ENCODE data around the gene SETDB2. TPM values are rescaled to one million over a fixed set of nuclear protein-coding genes. Genes with fewer than 3 reads are reported as not detected.

The SETDB2 gene
- polyA plus RNA-seq, 3 donors: 4.8 to 6.8 (median 6.4) TPM

DNA sequence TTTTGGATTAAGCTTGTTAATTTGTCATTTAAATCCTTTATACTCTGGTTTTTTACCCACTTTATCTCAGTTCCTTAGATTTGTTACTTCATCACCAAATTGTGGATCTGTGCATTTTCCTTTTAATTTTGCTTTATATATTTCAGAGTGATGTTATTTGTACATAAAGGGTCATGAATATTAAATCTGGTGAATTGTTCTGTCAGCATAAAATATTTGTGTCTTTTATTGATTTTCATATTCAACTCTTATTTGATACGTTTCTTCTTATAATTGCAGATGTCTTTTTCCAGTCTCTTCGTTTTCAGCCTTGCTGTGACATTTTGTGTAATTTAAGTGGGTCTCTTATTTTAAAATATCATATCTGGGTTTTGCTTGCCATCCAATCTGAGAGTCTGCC is 4.7 kb downstream of the SETDB2 start:
- Mint-ChIP-seq H3K27me3 (ENCODE audit: low read depth in 3 of 3) (peaks cover 0 to 1% (median 0%) of the 10 kb centered on the region in 3 donors), H3K27ac (no peak overlapping the region), H3K4me1 (peaks cover 38% of the 10 kb centered on the region), H3K36me3 (peaks cover 18 to 20% of the 10 kb centered on the region in 2 donors), H3K9me3 (peaks cover 0 to 1% (median 0%) of the 10 kb centered on the region in 7 donors), H3K4me3 (no peak overlapping the region)
- WGBS (ENCODE audit: insufficient coverage): no CpG with 5 or more reads among the region's 2 CpGs
- peaks cover 56% of the 10 kb centered on the region for H3K79me2 ChIP-seq (ENCODE audit: insufficient read depth, low read length)
- no peak overlapping the region for H3K9ac ChIP-seq (ENCODE audit: insufficient read depth, low read length, poor library complexity, severe bottlenecking)
- H3K4me2 ChIP-seq (replicated peaks; ENCODE audit: extremely low read depth, low read length, poor library complexity, severe bottlenecking): no peak overlapping the region
- no peak for DNase-seq
- H3K4me3 ChIP-seq (replicated peaks in 1 of 3; ENCODE audit: low read depth in 2 of 3, low read length in 3 of 3): no peak overlapping the region
- H2AFZ ChIP-seq (ENCODE audit: insufficient read depth, low read depth, low read length, poor library complexity, severe bottlenecking): no peak overlapping the region
- H3K9me3 ChIP-seq (replicated peaks in 1 of 2; ENCODE audit: control insufficient read depth in 1 of 2, insufficient read depth in 1 of 2, low read length in 2 of 2): no peaks in the 10 kb centered on the region
- H4K20me1 ChIP-seq (ENCODE audit: insufficient read depth, low read length): no peaks in the 10 kb centered on the region
- TF ChIP-seq, protein P1, sequence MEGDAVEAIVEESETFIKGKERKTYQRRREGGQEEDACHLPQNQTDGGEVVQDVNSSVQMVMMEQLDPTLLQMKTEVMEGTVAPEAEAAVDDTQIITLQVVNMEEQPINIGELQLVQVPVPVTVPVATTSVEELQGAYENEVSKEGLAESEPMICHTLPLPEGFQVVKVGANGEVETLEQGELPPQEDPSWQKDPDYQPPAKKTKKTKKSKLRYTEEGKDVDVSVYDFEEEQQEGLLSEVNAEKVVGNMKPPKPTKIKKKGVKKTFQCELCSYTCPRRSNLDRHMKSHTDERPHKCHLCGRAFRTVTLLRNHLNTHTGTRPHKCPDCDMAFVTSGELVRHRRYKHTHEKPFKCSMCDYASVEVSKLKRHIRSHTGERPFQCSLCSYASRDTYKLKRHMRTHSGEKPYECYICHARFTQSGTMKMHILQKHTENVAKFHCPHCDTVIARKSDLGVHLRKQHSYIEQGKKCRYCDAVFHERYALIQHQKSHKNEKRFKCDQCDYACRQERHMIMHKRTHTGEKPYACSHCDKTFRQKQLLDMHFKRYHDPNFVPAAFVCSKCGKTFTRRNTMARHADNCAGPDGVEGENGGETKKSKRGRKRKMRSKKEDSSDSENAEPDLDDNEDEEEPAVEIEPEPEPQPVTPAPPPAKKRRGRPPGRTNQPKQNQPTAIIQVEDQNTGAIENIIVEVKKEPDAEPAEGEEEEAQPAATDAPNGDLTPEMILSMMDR (IDR thresholded peaks at IDR 0.05): no peak
- peaks cover 4 to 13% of the 10 kb centered on the region in 2 donors for H3K36me3 ChIP-seq (replicated peaks in 1 of 2; ENCODE audit: control insufficient read depth in 1 of 2, insufficient read depth in 2 of 2, low read length in 2 of 2)
- H3K27me3 ChIP-seq (ENCODE audit: control insufficient read depth in 2 of 2, insufficient read depth in 2 of 2, low read length in 2 of 2): no peaks in the 10 kb centered on the region
- H3K27ac ChIP-seq (ENCODE audit: low read depth in 1 of 2, low read length in 2 of 2): no peak overlapping the region
- peaks cover 20 to 37% of the 10 kb centered on the region in 2 donors for H3K4me1 ChIP-seq (ENCODE audit: control insufficient read depth in 1 of 2, insufficient read depth in 2 of 2, low read length in 2 of 2)
- intact Hi-C loops (cut with micrococcal nuclease): loop anchor here in 1 of 2 donors (5.0 to 10.0 kb wide), 3 partner anchors 49 to 1444 kb away; partner anchors contain the start of genes CDADC1, PHF11 and SUCLA2

DNA sequence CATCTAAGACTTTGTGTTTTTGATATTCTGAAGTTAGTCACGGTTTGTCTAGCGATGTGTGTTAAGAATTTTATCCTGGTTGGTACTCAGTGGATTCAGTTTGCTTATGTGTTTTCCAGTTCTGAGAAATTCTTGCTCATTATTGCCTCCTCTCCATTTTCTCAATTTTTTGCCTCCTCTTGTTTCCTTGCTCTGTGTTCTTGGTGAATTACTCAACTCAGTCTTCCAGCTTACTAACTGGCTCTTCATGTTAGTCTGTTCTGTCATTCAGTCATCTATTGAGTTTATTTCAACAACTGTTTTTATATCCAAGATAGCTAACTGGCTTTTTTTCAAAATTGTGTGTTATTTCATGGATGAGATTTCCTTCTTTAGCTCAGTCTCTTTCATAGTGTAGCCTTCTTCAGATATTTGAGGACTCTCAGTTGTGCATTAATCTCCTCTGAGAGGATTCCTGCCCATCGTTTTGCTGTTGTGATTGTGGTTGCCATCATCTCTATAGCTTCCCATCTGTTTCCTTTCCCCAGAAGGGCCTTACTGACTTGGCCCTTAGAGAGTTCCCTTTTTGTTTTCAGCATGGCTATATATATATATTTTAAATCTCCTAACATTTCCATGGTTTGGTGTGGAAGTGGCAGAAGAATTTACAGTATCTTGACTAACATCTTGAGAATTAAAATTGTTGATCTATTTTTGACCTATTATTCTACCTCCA is 6.2 kb downstream of the SETDB2 start:
- Histone ChIP-seq H3K4me1 (ENCODE audit: control insufficient read depth in 1 of 2, insufficient read depth in 2 of 2, low read length in 2 of 2) (peaks cover 12 to 26% of the 10 kb centered on the region in 2 donors), H3K4me3 (replicated peaks in 1 of 3; ENCODE audit: low read depth in 2 of 3, low read length in 3 of 3) (no peak overlapping the region), H3K27me3 (ENCODE audit: control insufficient read depth in 2 of 2, insufficient read depth in 2 of 2, low read length in 2 of 2) (no peaks in the 10 kb centered on the region), H3K79me2 (ENCODE audit: insufficient read depth, low read length) (peaks cover 56% of the 10 kb centered on the region), H3K36me3 (replicated peaks in 1 of 2; ENCODE audit: control insufficient read depth in 1 of 2, insufficient read depth in 2 of 2, low read length in 2 of 2) (peaks cover 4 to 13% of the 10 kb centered on the region in 2 donors), H3K27ac (ENCODE audit: low read depth in 1 of 2, low read length in 2 of 2) (no peak overlapping the region), H3K9me3 (replicated peaks in 1 of 2; ENCODE audit: control insufficient read depth in 1 of 2, insufficient read depth in 1 of 2, low read length in 2 of 2) (no peaks in the 10 kb centered on the region), H3K9ac (ENCODE audit: insufficient read depth, low read length, poor library complexity, severe bottlenecking) (no peak overlapping the region), H3K4me2 (replicated peaks; ENCODE audit: extremely low read depth, low read length, poor library complexity, severe bottlenecking) (no peak overlapping the region), H4K20me1 (ENCODE audit: insufficient read depth, low read length) (no peaks in the 10 kb centered on the region), H2AFZ (ENCODE audit: insufficient read depth, low read depth, low read length, poor library complexity, severe bottlenecking) (no peak overlapping the region)
- Mint-ChIP-seq H3K27ac (peak overlapping the region in 4 of 7 donors; percentile 9 to 87 (median 38)), H3K4me3 (no peak overlapping the region), H3K4me1 (peaks cover 34% of the 10 kb centered on the region), H3K36me3 (peaks cover 20 to 26% of the 10 kb centered on the region in 2 donors), H3K9me3 (no peaks in the 10 kb centered on the region), H3K27me3 (ENCODE audit: low read depth in 3 of 3) (no peaks in the 10 kb centered on the region)
- no CpG with 5 or more reads among the region's 3 CpGs for WGBS (ENCODE audit: insufficient coverage)
- TF ChIP-seq, protein P1 (IDR thresholded peaks at IDR 0.05): no peak
- intact Hi-C loops (cut with micrococcal nuclease): no loop called here
- DNase-seq: no peak

Data from CD14-positive monocyte (primary cell).